Spinal cord (tissue), 10 donors: ENCODE results near the gene LDLRAD4. TPM values are rescaled to one million over a fixed set of nuclear protein-coding genes. Genes with fewer than 3 reads are reported as not detected.

Experiments
- DNase-seq, 6 donors: peaks; one replicate each; pipeline versions ENCODE4 v3.0.0 to v3.0.0-alpha.2; 2013 to 2015; ENCODE audit warnings: low spot score in 6 of 6, low read depth in 4 of 6
- H3K27ac ChIP-seq: one replicate; pipeline ENCODE4 v1.5.1; 2013; ENCODE audit warnings: low read depth, low read length, control low read depth
- H3K27me3 ChIP-seq: one replicate; pipeline ENCODE4 v1.6.1; 2013; ENCODE audit warnings: low read length; ENCODE audit not compliant: control insufficient read depth, insufficient read depth
- H3K36me3 ChIP-seq: one replicate; pipeline ENCODE4 v1.6.1; 2013; ENCODE audit warnings: low read length; ENCODE audit not compliant: control insufficient read depth, insufficient read depth
- H3K4me1 ChIP-seq: one replicate; pipeline ENCODE4 v1.6.1; 2013; ENCODE audit warnings: low read length; ENCODE audit not compliant: control insufficient read depth, insufficient read depth
- H3K4me3 ChIP-seq: one replicate; pipeline ENCODE4 v1.5.1; 2013; ENCODE audit warnings: low read depth, low read length, control low read depth
- H3K9me3 ChIP-seq: one replicate; pipeline ENCODE4 v1.6.1; 2013; ENCODE audit warnings: low read length; ENCODE audit not compliant: control insufficient read depth, insufficient read depth
- WGBS: methylation state at CpG from one replicate; pipeline ENCODE4 v1.1.5; 2013; ENCODE audit warnings: missing lambda C conversion rate; ENCODE audit not compliant: insufficient coverage; 5-methylcytosine and 5-hydroxymethylcytosine counted together
- long read RNA-seq, 4 donors: transcript quantifications; one replicate each; lab custom pipeline, GENCODE V29; 2026
- polyA plus RNA-seq, 2 donors: library from polyadenylated mRNA; unstranded; fragments of 120-200 nt; gene quantifications; one replicate each; pipeline ENCODE4 v1.2.1, GENCODE V29; 2013; ENCODE audit not compliant: insufficient read length in 2 of 2
- total RNA-seq, 2 donors: library from RNA; depleted of rRNA in 1 of 2; stranded (reverse); fragments of 120-200 nt in 1 of 2; fragments of >200 nt in 1 of 2; gene quantifications; one replicate each; pipeline versions ENCODE4 v1.2.3 to v1.2.4, GENCODE V29; 2013 to 2014
- donor health status: healthy.

Gene LDLRAD4
- 10 to 100 TPM; 43.9 to 67.7 TPM for total RNA-seq
- 10 to 100 TPM; 26.7 to 33.1 TPM for polyA plus RNA-seq
- long read RNA-seq, donor 1, full-length matches to known transcripts, result 2 of 7 reads
- long read RNA-seq, donor 1, partial matches to known transcripts, result 0 of 7 reads
- long read RNA-seq, donor 1, other reads (novel, unspliced or antisense), result 5 of 7 reads
- long read RNA-seq, donor 2, partial matches to known transcripts, result 0 of 3 reads
- long read RNA-seq, donor 2, other reads (novel, unspliced or antisense), result 0 of 3 reads
- long read RNA-seq, donor 3, result 0 reads
- long read RNA-seq, donor 4, full-length matches to known transcripts, result 2 of 15 reads
- long read RNA-seq, donor 4, partial matches to known transcripts, result 0 of 15 reads
- long read RNA-seq, donor 4, other reads (novel, unspliced or antisense), result 13 of 15 reads

GRCh38 chr18:13218368-13218991 is at the start of gene LDLRAD4:
Gene LDLRAD4 (plus strand): TSS chr18:13218760.
- peak within 1 kb of the TSS; percentile 61 for H3K4me3 ChIP-seq
- H3K27ac ChIP-seq, result peak within 1 kb of the TSS; percentile 65
- WGBS, result under 1% methylated on average over 51 of the region's 57 CpGs
- H3K4me1 ChIP-seq, result peaks cover 29% of the 10 kb centered on the region
- no peaks in the 10 kb centered on the region for H3K27me3 ChIP-seq
- no peaks in the 10 kb centered on the region for H3K9me3 ChIP-seq
- H3K36me3 ChIP-seq, result peaks cover 3% of the 10 kb centered on the region
- peak in 3 of 6 donors; percentile 28 to 85 (median 84) for DNase-seq

- Histone ChIP-seq H3K27me3 (no peaks in the 10 kb centered on the region), H3K27ac (no peak overlapping the region), H3K4me3 (no peak overlapping the region), H3K9me3 (no peaks in the 10 kb centered on the region), H3K4me1 (peaks cover 7% of the 10 kb centered on the region), H3K36me3 (no peaks in the 10 kb centered on the region)
- WGBS, result 95% methylated on average over 12 of the region's 14 CpGs
- peak in 1 of 6 donors; percentile 10 for DNase-seq
Measured at GRCh38 chr18:13173578-13174145, 44.9 kb upstream of the LDLRAD4 start.

- H3K4me3 ChIP-seq, result no peak overlapping the region
- peaks cover 7% of the 10 kb centered on the region for H3K4me1 ChIP-seq
- peak in 1 of 6 donors; percentile 26 for DNase-seq
- 73% methylated on average over 7 of the region's 8 CpGs for WGBS
- no peaks in the 10 kb centered on the region for H3K36me3 ChIP-seq
- no peaks in the 10 kb centered on the region for H3K27me3 ChIP-seq
- peak overlapping the region; percentile 6 for H3K27ac ChIP-seq
- no peaks in the 10 kb centered on the region for H3K9me3 ChIP-seq
Measured at GRCh38 chr18:13175266-13175665, 43.3 kb upstream of the LDLRAD4 start.

- Histone ChIP-seq H3K27me3 (no peaks in the 10 kb centered on the region), H3K27ac (peak overlapping the region; percentile 6), H3K9me3 (no peaks in the 10 kb centered on the region), H3K36me3 (no peaks in the 10 kb centered on the region), H3K4me1 (peaks cover 7% of the 10 kb centered on the region), H3K4me3 (no peak overlapping the region)
- no peak for DNase-seq
- 85% methylated on average over 5 of the region's 6 CpGs for WGBS
Measured at GRCh38 chr18:13175754-13176210, 42.8 kb upstream of the LDLRAD4 start.

GRCh38 chr18:13176847-13177246 is 41.7 kb upstream of the LDLRAD4 start:
- no peaks in the 10 kb centered on the region for H3K36me3 ChIP-seq
- DNase-seq, result no peak
- H3K4me1 ChIP-seq, result peaks cover 7% of the 10 kb centered on the region
- no peak overlapping the region for H3K27ac ChIP-seq
- 84% methylated on average over 12 of the region's 13 CpGs for WGBS
- H3K4me3 ChIP-seq, result no peak overlapping the region
- H3K27me3 ChIP-seq, result no peaks in the 10 kb centered on the region
- H3K9me3 ChIP-seq, result no peaks in the 10 kb centered on the region

- Histone ChIP-seq H3K27ac (no peak overlapping the region), H3K36me3 (no peaks in the 10 kb centered on the region), H3K4me3 (no peak overlapping the region), H3K27me3 (no peaks in the 10 kb centered on the region), H3K9me3 (no peaks in the 10 kb centered on the region), H3K4me1 (peaks cover 7% of the 10 kb centered on the region)
- no peak for DNase-seq
- WGBS, result 74% methylated on average over 7 of the region's 7 CpGs
Measured at GRCh38 chr18:13178197-13178596, 40.4 kb upstream of the LDLRAD4 start.

GRCh38 chr18:13178976-13179375 is 39.6 kb upstream of the LDLRAD4 start:
- Histone ChIP-seq H3K27me3 (no peaks in the 10 kb centered on the region), H3K27ac (no peak overlapping the region), H3K9me3 (no peaks in the 10 kb centered on the region), H3K4me1 (peaks cover 7% of the 10 kb centered on the region), H3K4me3 (no peak overlapping the region), H3K36me3 (no peaks in the 10 kb centered on the region)
- DNase-seq, result no peak
- no CpG with 5 or more reads among the region's 4 CpGs for WGBS

- DNase-seq, result no peak
- Histone ChIP-seq H3K9me3 (no peaks in the 10 kb centered on the region), H3K4me3 (no peak overlapping the region), H3K36me3 (no peaks in the 10 kb centered on the region), H3K27me3 (no peaks in the 10 kb centered on the region), H3K27ac (no peak overlapping the region), H3K4me1 (peaks cover 7% of the 10 kb centered on the region)
- WGBS, result 35% methylated on average over 6 of the region's 9 CpGs
Measured at GRCh38 chr18:13179566-13180113, 38.9 kb upstream of the LDLRAD4 start.

GRCh38 chr18:13180614-13181375 is 37.8 kb upstream of the LDLRAD4 start:
- WGBS, result 78% methylated on average over 2 of the region's 6 CpGs
- Histone ChIP-seq H3K9me3 (no peaks in the 10 kb centered on the region), H3K36me3 (no peaks in the 10 kb centered on the region)

More at GRCh38 chr18:13180614-13181375, 37.8 kb upstream of the LDLRAD4 start:
- Histone ChIP-seq H3K4me3 (no peak overlapping the region), H3K27me3 (no peaks in the 10 kb centered on the region), H3K4me1 (no peaks in the 10 kb centered on the region), H3K27ac (no peak overlapping the region)
- DNase-seq, result no peak
